ENCODE measurements around the gene CACNA2D1. TPM values are rescaled to one million over a fixed set of nuclear protein-coding genes. Genes with fewer than 3 reads are reported as not detected.

The CACNA2D1 gene
- total RNA-seq, 1 experiment from 2014 or later: 9.8 TPM

GRCh38 chr7:81924494-81924893, 519.1 kb downstream of the CACNA2D1 start:
- no peaks in the 10 kb centered on the region for H3K36me3 ChIP-seq (ENCODE audit: control insufficient read depth, insufficient read depth, low read length)
- no peak for DNase-seq (ENCODE audit: low read depth, low spot score)
- no peak for ATAC-seq
- in situ Hi-C loops (cut with HindIII; ENCODE audit: low pct_unique_long_range_greater_than_20kb, low sequenced_read_pairs): no loop called here
- no peak overlapping the region for H3K4me3 ChIP-seq (ENCODE audit: low read depth in 2 of 2, low read length in 2 of 2)
- no peaks in the 10 kb centered on the region for H3K27me3 ChIP-seq (ENCODE audit: control insufficient read depth, insufficient read depth, low read length)
- ChIA-PET POLR2A (no interaction called here), CTCF (no interaction called here)
- intact Hi-C loops (cut with micrococcal nuclease; ENCODE audit: unreplicated experiment): no loop called here
- BruUV-seq (replicated peaks): no TSS peak
- H3K9me3 ChIP-seq (ENCODE audit: control insufficient read depth, insufficient read depth, low read depth, low read length): no peaks in the 10 kb centered on the region
- H3K27ac ChIP-seq (ENCODE audit: low read length): no peak overlapping the region
- TF ChIP-seq TCF7L2 (IDR thresholded peaks at IDR 0.05; ENCODE audit: low read depth, low read length) (no peak), POLR2AphosphoS5 (IDR thresholded peaks at IDR 0.05; ENCODE audit: low read depth, low read length) (no peak), CTCF (IDR thresholded peaks at IDR 0.05) (no peak), SIN3A (IDR thresholded peaks at IDR 0.05; ENCODE audit: borderline replicate concordance, insufficient read depth, low read depth, low read length) (no peak), REST (IDR thresholded peaks at IDR 0.05; ENCODE audit: insufficient read depth in 1 of 2, low read depth in 2 of 2, low read length in 1 of 2) (no peak)
- H3K4me1 ChIP-seq (ENCODE audit: control insufficient read depth, insufficient read depth, low read length): no peaks in the 10 kb centered on the region

- no TSS peak for BruUV-seq (replicated peaks)
- no peaks in the 10 kb centered on the region for H3K36me3 ChIP-seq (ENCODE audit: control insufficient read depth, insufficient read depth, low read length)
- intact Hi-C loops (cut with micrococcal nuclease; ENCODE audit: unreplicated experiment) (no loop called here), in situ Hi-C loops (cut with HindIII; ENCODE audit: low pct_unique_long_range_greater_than_20kb, low sequenced_read_pairs) (no loop called here)
- TF ChIP-seq TCF7L2 (IDR thresholded peaks at IDR 0.05; ENCODE audit: low read depth, low read length) (no peak), SIN3A (IDR thresholded peaks at IDR 0.05; ENCODE audit: borderline replicate concordance, insufficient read depth, low read depth, low read length) (no peak), CTCF (IDR thresholded peaks at IDR 0.05) (no peak), POLR2AphosphoS5 (IDR thresholded peaks at IDR 0.05; ENCODE audit: low read depth, low read length) (no peak), REST (IDR thresholded peaks at IDR 0.05; ENCODE audit: insufficient read depth in 1 of 2, low read depth in 2 of 2, low read length in 1 of 2) (no peak)
- ATAC-seq (no peak), DNase-seq (ENCODE audit: low read depth, low spot score) (no peak)
- no peak overlapping the region for H3K27ac ChIP-seq (ENCODE audit: low read length)
- no peaks in the 10 kb centered on the region; the same call in 1 of the 2 replicates for H3K9me3 ChIP-seq (ENCODE audit: control insufficient read depth, insufficient read depth, low read depth, low read length)
- ChIA-PET CTCF (no interaction called here), POLR2A (no interaction called here)
- no peaks in the 10 kb centered on the region for H3K27me3 ChIP-seq (ENCODE audit: control insufficient read depth, insufficient read depth, low read length)
- H3K4me3 ChIP-seq (ENCODE audit: low read depth in 2 of 2, low read length in 2 of 2): no peak overlapping the region
- H3K4me1 ChIP-seq (ENCODE audit: control insufficient read depth, insufficient read depth, low read length): no peaks in the 10 kb centered on the region
These were observed 524.1 kb downstream of the CACNA2D1 start for GRCh38 chr7:81919494-81919893.
